SU-DHL-6 (cell line): Measurements from ENCODE around the gene LHX1.

Experiments
- EZH2phosphoT487 ChIP-seq: fragments of 200-600 bp; sonication (generic), shearing (Covaris generic); conservative IDR thresholded peaks from 2 replicates; pipeline ENCODE4 v1.6.1; 2018; ENCODE audit warnings: mild to moderate bottlenecking, antibody characterized with exemption, low read length, moderate library complexity, mixed read lengths
- TF ChIP-seq, protein P1 (sequence below): fragments of 200-600 bp; sonication (generic); IDR thresholded peaks from one replicate; pipeline ENCODE4 v1.5.1; 2017; ENCODE audit warnings: antibody characterized with exemption, mild to moderate bottlenecking, low read length, moderate library complexity; ENCODE audit not compliant: insufficient read depth, poor library complexity, severe bottlenecking

DNA sequence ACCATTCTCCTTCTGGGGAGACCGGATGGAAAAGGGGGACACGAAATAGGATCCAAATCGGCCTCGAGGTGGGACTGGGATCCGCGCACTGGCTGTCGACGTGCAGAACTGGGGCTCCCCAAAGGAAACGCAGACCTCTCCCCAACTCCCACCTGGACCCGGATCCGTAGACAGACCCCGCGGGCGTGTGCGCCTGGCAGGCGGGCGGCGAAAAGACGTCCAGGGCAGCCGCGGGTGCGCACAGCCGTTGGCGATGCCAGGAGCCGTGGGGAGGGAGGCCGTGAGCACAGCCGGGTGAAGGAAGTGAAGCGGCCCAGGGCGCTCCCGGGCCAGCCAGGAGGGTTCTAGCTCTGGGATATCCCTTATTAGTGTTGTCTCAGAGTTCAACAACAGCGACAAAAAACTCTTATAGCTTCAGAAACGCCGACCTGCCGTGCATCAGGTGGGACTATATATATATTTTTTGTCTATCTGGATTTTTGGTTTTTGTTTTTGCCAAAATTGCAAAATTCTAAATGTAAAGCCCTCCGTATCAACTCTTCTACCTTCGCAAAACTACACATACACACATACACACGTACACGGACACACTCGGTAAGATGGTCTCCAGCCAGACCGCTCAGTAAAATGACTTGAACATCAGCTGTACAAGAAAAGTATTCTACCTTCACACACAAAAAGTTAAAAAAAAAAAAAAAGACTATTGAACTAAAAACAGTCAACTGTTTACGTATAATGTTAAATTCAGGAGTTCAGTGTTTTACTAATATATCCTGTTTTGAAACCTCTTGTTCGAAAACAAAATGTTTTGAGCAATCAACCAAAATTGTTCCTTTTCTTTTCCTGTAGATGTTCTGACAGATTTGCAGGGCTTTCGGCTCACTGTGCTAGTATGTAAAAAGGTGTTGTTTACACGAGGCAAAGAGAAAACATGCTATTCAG, 6.2 kb downstream of the LHX1 start:
- TF ChIP-seq, protein P1, sequence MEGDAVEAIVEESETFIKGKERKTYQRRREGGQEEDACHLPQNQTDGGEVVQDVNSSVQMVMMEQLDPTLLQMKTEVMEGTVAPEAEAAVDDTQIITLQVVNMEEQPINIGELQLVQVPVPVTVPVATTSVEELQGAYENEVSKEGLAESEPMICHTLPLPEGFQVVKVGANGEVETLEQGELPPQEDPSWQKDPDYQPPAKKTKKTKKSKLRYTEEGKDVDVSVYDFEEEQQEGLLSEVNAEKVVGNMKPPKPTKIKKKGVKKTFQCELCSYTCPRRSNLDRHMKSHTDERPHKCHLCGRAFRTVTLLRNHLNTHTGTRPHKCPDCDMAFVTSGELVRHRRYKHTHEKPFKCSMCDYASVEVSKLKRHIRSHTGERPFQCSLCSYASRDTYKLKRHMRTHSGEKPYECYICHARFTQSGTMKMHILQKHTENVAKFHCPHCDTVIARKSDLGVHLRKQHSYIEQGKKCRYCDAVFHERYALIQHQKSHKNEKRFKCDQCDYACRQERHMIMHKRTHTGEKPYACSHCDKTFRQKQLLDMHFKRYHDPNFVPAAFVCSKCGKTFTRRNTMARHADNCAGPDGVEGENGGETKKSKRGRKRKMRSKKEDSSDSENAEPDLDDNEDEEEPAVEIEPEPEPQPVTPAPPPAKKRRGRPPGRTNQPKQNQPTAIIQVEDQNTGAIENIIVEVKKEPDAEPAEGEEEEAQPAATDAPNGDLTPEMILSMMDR, result no peak
- TF ChIP-seq EZH2phosphoT487, result no peak
